Sigmoid colon (tissue), 4 donors: Measurements from ENCODE around the gene PLCH1.

Source experiments
- CTCF ChIP-seq, 4 experiments: fragments of 450-650 bp in 3 of 4; fragments of 200-600 bp in 1 of 4; IDR thresholded peaks; one replicate each; pipeline ENCODE4 v1.5.1; 2016 to 2019; ENCODE audit warnings: antibody characterized with exemption in 4 of 4, mild to moderate bottlenecking in 3 of 4, moderate library complexity in 2 of 4
- POLR2A ChIP-seq, 2 donors: fragments of 450-650 bp; IDR thresholded peaks; one replicate each; pipeline ENCODE4 v1.6.1; 2016; ENCODE audit warnings: antibody characterized with exemption in 2 of 2, mild to moderate bottlenecking in 2 of 2, moderate library complexity in 2 of 2
- POLR2AphosphoS5 ChIP-seq, 4 donors: sonication (generic); formaldehyde crosslinking; IDR thresholded peaks; one replicate each; pipeline ENCODE4 v1.6.1; 2017; ENCODE audit warnings: antibody characterized with exemption in 4 of 4

GRCh38 chr3:155417119-155417517, 327.8 kb downstream of the PLCH1 start:
- TF ChIP-seq CTCF (IDR thresholded peaks at IDR 0.05) (no peak), POLR2A (IDR thresholded peaks at IDR 0.05) (no peak), POLR2AphosphoS5 (IDR thresholded peaks at IDR 0.05) (no peak)
